Thymus (tissue), 11 donors: ENCODE measurements around the gene EXD2. TPM values are rescaled to one million over a fixed set of nuclear protein-coding genes. Genes with fewer than 3 reads are reported as not detected.
"Not testable (repeated sequence)": the region's sequence is repeated elsewhere in the genome, so short reads cannot be mapped to it uniquely, and the experiment has no call there.

Source experiments
- DNase-seq, 9 donors: peaks; one replicate each; pipeline ENCODE4 v3.0.0-alpha.2; 2013; ENCODE audit warnings: low spot score in 9 of 9, low read depth in 6 of 9, missing footprints in 1 of 9
- H3K27ac ChIP-seq, 2 donors: one replicate each; pipeline ENCODE4 v1.5.1; 2013; ENCODE audit warnings: control low read depth in 1 of 2, low read depth in 1 of 2, low read length in 1 of 2, mild to moderate bottlenecking in 1 of 2, moderate library complexity in 1 of 2
- H3K27me3 ChIP-seq, 2 donors: one replicate each; pipeline ENCODE4 v1.5.1; 2013; ENCODE audit warnings: low read length in 1 of 2; ENCODE audit not compliant: control insufficient read depth in 2 of 2, insufficient read depth in 1 of 2
- H3K36me3 ChIP-seq, 2 donors: one replicate each; pipeline ENCODE4 v1.5.1; 2013; ENCODE audit warnings: low read length in 1 of 2, mild to moderate bottlenecking in 1 of 2, moderate library complexity in 1 of 2; ENCODE audit not compliant: control insufficient read depth in 2 of 2, insufficient read depth in 2 of 2
- H3K4me1 ChIP-seq, 2 donors: one replicate each; pipeline ENCODE4 v1.5.1; 2013; ENCODE audit warnings: low read length in 2 of 2; ENCODE audit not compliant: control insufficient read depth in 2 of 2, insufficient read depth in 2 of 2
- H3K4me3 ChIP-seq, 2 donors: one replicate each; pipeline ENCODE4 v1.5.1; 2013; ENCODE audit warnings: low read length in 2 of 2, control low read depth in 1 of 2, mild to moderate bottlenecking in 1 of 2
- H3K9me3 ChIP-seq, 2 donors: one replicate each; pipeline ENCODE4 v1.5.1; 2013; ENCODE audit warnings: low read length in 1 of 2, mild to moderate bottlenecking in 1 of 2; ENCODE audit not compliant: control insufficient read depth in 2 of 2, insufficient read depth in 1 of 2
- WGBS: extraction: QIAGEN DNeasy Blood & Tissue Kit; methylation state at CpG from one replicate; pipeline ENCODE4 v1.1.7; 2013; 5-methylcytosine and 5-hydroxymethylcytosine counted together
- polyA plus RNA-seq: library from polyadenylated mRNA; stranded (reverse); fragments of 200-250 nt; gene quantifications from one replicate; pipeline ENCODE4 v1.2.3, GENCODE V29; 2013
- total RNA-seq: library from RNA; stranded (reverse); fragments of 120-200 nt; gene quantifications from one replicate; pipeline ENCODE4 v1.2.4, GENCODE V29; 2013
- donor health status: healthy.

The EXD2 gene
- total and polyA plus RNA-seq, 2 donors: 9.5 to 13.0 TPM

- not testable (repeated sequence) for H3K36me3 ChIP-seq, H3K27me3 ChIP-seq, H3K4me1 ChIP-seq, H3K27ac ChIP-seq, H3K9me3 ChIP-seq, DNase-seq, H3K4me3 ChIP-seq
- 91% methylated on average over 3 of the region's 3 CpGs for WGBS
These were observed 86.1 kb downstream of the EXD2 start for GRCh38 chr14:69277356-69277755.

GRCh38 chr14:69280746-69281291 lies 89.5 kb downstream of the EXD2 start:
- Histone ChIP-seq H3K36me3 (no peaks in the 10 kb centered on the region), H3K4me1 (no peaks in the 10 kb centered on the region), H3K27ac (no peak overlapping the region), H3K9me3 (no peaks in the 10 kb centered on the region), H3K27me3 (peaks cover 0 to 3% of the 10 kb centered on the region in 2 donors), H3K4me3 (no peak overlapping the region)
- DNase-seq: no peak
- WGBS: 95% methylated on average over 9 of the region's 9 CpGs

GRCh38 chr14:69281450-69282169 lies 90.3 kb downstream of the EXD2 start:
- H3K36me3 ChIP-seq: no peaks in the 10 kb centered on the region
- 84% methylated on average over 10 of the region's 10 CpGs for WGBS
- no peaks in the 10 kb centered on the region for H3K9me3 ChIP-seq
- H3K27me3 ChIP-seq: peaks cover 0 to 3% of the 10 kb centered on the region in 2 donors
- H3K4me3 ChIP-seq: no peak overlapping the region
- H3K27ac ChIP-seq: no peak overlapping the region
- no peaks in the 10 kb centered on the region for H3K4me1 ChIP-seq
- DNase-seq: no peak

- H3K4me3 ChIP-seq: no peak overlapping the region
- no peak for DNase-seq
- no peak overlapping the region for H3K27ac ChIP-seq
- H3K4me1 ChIP-seq: no peaks in the 10 kb centered on the region
- H3K36me3 ChIP-seq: no peaks in the 10 kb centered on the region
- peaks cover 0 to 3% of the 10 kb centered on the region in 2 donors for H3K27me3 ChIP-seq
- WGBS: 97% methylated on average over 6 of the region's 6 CpGs
- H3K9me3 ChIP-seq: no peaks in the 10 kb centered on the region
These were observed 91.2 kb downstream of the EXD2 start for GRCh38 chr14:69282448-69282847.

DNA sequence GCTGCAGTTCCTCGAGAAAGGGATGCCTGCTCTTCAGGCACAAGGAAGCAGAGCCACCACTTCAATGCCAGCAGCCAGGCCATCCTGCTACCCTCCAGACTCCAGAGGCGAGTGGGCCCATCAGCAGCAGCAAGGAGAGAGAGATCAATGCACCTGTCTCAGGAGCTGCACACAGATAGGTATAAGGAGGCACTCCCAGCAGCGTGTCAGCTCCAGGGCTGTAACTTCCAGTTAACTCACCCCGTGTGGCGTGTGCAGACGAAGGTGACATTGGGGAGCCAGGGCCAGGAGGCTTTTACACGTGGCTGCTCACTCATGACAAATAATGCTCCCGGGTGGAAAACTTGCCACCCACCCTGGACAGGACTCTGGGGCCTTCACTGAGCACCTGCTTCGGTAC lies 92.9 kb downstream of the EXD2 start:
- H3K9me3 ChIP-seq: no peaks in the 10 kb centered on the region
- H3K4me3 ChIP-seq: no peak overlapping the region
- 80% methylated on average over 9 of the region's 9 CpGs for WGBS
- no peak for DNase-seq
- peaks cover 0 to 3% of the 10 kb centered on the region in 2 donors for H3K27me3 ChIP-seq
- H3K27ac ChIP-seq: no peak overlapping the region
- H3K36me3 ChIP-seq: no peaks in the 10 kb centered on the region
- H3K4me1 ChIP-seq: no peaks in the 10 kb centered on the region

- DNase-seq: no peak
- no peak overlapping the region for H3K27ac ChIP-seq
- H3K9me3 ChIP-seq: no peaks in the 10 kb centered on the region
- peaks cover 0 to 1% of the 10 kb centered on the region in 2 donors for H3K27me3 ChIP-seq
- H3K36me3 ChIP-seq: no peaks in the 10 kb centered on the region
- no peak overlapping the region for H3K4me3 ChIP-seq
- 85% methylated on average over 7 of the region's 7 CpGs for WGBS
- H3K4me1 ChIP-seq: no peaks in the 10 kb centered on the region
These were observed 94.5 kb downstream of the EXD2 start for GRCh38 chr14:69285661-69286255.

- no peak for DNase-seq
- no peak overlapping the region for H3K4me3 ChIP-seq
- no peaks in the 10 kb centered on the region for H3K36me3 ChIP-seq
- peaks cover 0 to 2% of the 10 kb centered on the region in 2 donors for H3K27me3 ChIP-seq
- no peaks in the 10 kb centered on the region for H3K9me3 ChIP-seq
- no peaks in the 10 kb centered on the region for H3K4me1 ChIP-seq
- 93% methylated on average over 9 of the region's 9 CpGs for whole genome bisulfite sequencing
- no peak overlapping the region for H3K27ac ChIP-seq
These were observed 96.1 kb downstream of the EXD2 start for GRCh38 chr14:69287098-69288010.

DNA sequence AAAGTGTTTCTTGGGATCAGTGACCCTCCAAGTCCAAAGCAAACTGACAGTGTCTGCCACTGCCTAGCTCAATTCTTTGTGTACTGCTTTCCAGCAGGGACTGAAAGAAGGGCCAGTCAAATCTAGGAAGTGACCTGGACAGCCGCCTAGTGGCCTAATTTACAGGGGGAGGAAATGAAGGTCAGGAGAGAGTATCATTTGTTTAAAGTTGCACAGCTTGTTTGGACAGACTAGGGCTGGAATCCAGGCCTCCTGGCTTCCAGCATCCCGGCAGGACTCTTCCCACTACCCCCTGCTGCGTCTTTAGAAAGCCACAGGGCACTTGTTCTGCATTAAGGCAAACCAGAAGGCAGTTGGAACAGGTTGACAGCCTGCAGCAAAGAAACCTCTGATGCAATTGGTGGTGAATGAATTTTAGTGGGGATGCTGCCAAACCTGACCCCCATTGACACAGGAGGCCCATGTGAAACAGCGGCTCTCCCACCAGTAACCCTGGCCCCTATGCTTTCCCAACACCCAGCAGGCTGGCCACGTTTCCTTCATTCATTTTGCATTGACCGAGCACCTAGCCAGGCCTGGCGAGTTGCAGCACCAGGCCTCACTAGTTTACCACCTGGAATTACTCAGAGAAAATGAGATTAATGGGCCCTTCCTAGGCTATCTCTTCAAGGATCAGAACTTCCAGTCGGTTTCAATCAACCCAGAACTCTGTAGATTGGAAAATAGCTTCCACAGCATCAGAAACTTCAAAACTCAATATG lies 96.9 kb downstream of the EXD2 start:
- H3K27ac ChIP-seq: no peak overlapping the region
- no peak for DNase-seq
- no peaks in the 10 kb centered on the region for H3K36me3 ChIP-seq
- H3K4me3 ChIP-seq: no peak overlapping the region
- H3K27me3 ChIP-seq: peaks cover 0 to 3% of the 10 kb centered on the region in 2 donors
- 92% methylated on average over 8 of the region's 8 CpGs for WGBS
- H3K9me3 ChIP-seq: no peaks in the 10 kb centered on the region
- no peaks in the 10 kb centered on the region for H3K4me1 ChIP-seq
